HG03097 (cell line): ENCODE data around the gene GDF15.
"Not testable (repeated sequence)": the region's sequence is repeated elsewhere in the genome, so short reads cannot be mapped to it uniquely, and the experiment has no call there.

Experiments
- ATAC-seq: cut with Tn5 transposase; IDR thresholded peaks from one replicate; pipeline ENCODE4 v1.9.1; 2021; ENCODE audit not compliant: unreplicated experiment, low FRiP score

The GDF15 gene

GRCh38 chr19:18362934-18363542 lies 22.9 kb upstream of the GDF15 start:
- ATAC-seq = no peak

- no peak for ATAC-seq
These were observed 22.2 kb upstream of the GDF15 start for GRCh38 chr19:18363787-18364186.

- not testable (repeated sequence) for ATAC-seq
These were observed 21.6 kb upstream of the GDF15 start for GRCh38 chr19:18364277-18364825.

GRCh38 chr19:18364826-18365528 lies 21.0 kb upstream of the GDF15 start:
- no peak for ATAC-seq

- ATAC-seq = no peak
These were observed 19.9 kb upstream of the GDF15 start for GRCh38 chr19:18366021-18366435.

- ATAC-seq = no peak
These were observed 17.3 kb upstream of the GDF15 start for GRCh38 chr19:18368504-18369222.

- no peak for ATAC-seq
These were observed 12.5 kb upstream of the GDF15 start for GRCh38 chr19:18373407-18373891.

- peak; percentile 76 for ATAC-seq
These were observed 11.9 kb upstream of the GDF15 start for GRCh38 chr19:18373892-18374629.

GRCh38 chr19:18377026-18377425 lies 8.9 kb upstream of the GDF15 start:
- no peak for ATAC-seq

GRCh38 chr19:18379803-18380747 lies 5.9 kb upstream of the GDF15 start:
- no peak for ATAC-seq

- no peak for ATAC-seq
These were observed 5.1 kb upstream of the GDF15 start for GRCh38 chr19:18380843-18381242.

- not testable (repeated sequence) for ATAC-seq
These were observed 2.3 kb upstream of the GDF15 start for GRCh38 chr19:18383622-18384021.

GRCh38 chr19:18384775-18385174 lies 1.2 kb upstream of the GDF15 start:
- ATAC-seq = no peak

GRCh38 chr19:18385359-18385674 lies 641 bp upstream of the GDF15 start:
- no peak for ATAC-seq

- no peak for ATAC-seq
These were observed 749 bp downstream of the GDF15 start for GRCh38 chr19:18386543-18387271.

GRCh38 chr19:18388100-18388959 lies 2.4 kb downstream of the GDF15 start:
- peak; percentile 72 for ATAC-seq

- no peak for ATAC-seq
These were observed 3.2 kb downstream of the GDF15 start for GRCh38 chr19:18388960-18389725.
